ENCODE results near the gene PCNX2.

GRCh38 chr1:233211595-233211994 lies 83.9 kb downstream of the PCNX2 start:
- no peak for TF ChIP-seq TAF1 (IDR thresholded peaks at IDR 0.05; ENCODE audit: borderline replicate concordance, insufficient read depth, low read length)
- TF ChIP-seq SIN3A (IDR thresholded peaks at IDR 0.05; ENCODE audit: borderline replicate concordance, insufficient read depth, low read length) = no peak
- TF ChIP-seq, protein P1, sequence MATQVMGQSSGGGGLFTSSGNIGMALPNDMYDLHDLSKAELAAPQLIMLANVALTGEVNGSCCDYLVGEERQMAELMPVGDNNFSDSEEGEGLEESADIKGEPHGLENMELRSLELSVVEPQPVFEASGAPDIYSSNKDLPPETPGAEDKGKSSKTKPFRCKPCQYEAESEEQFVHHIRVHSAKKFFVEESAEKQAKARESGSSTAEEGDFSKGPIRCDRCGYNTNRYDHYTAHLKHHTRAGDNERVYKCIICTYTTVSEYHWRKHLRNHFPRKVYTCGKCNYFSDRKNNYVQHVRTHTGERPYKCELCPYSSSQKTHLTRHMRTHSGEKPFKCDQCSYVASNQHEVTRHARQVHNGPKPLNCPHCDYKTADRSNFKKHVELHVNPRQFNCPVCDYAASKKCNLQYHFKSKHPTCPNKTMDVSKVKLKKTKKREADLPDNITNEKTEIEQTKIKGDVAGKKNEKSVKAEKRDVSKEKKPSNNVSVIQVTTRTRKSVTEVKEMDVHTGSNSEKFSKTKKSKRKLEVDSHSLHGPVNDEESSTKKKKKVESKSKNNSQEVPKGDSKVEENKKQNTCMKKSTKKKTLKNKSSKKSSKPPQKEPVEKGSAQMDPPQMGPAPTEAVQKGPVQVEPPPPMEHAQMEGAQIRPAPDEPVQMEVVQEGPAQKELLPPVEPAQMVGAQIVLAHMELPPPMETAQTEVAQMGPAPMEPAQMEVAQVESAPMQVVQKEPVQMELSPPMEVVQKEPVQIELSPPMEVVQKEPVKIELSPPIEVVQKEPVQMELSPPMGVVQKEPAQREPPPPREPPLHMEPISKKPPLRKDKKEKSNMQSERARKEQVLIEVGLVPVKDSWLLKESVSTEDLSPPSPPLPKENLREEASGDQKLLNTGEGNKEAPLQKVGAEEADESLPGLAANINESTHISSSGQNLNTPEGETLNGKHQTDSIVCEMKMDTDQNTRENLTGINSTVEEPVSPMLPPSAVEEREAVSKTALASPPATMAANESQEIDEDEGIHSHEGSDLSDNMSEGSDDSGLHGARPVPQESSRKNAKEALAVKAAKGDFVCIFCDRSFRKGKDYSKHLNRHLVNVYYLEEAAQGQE (IDR thresholded peaks at IDR 0.05; ENCODE audit: insufficient read depth in 1 of 2, low read depth in 2 of 2, low read length in 2 of 2) = no peak
- TF ChIP-seq POLR2AphosphoS5 (IDR thresholded peaks at IDR 0.05; ENCODE audit: low read depth, low read length) = no peak
- no peak for TF ChIP-seq FOXP2 (optimal IDR thresholded peaks at IDR 0.05; ENCODE audit: borderline replicate concordance, extremely low read depth, extremely low read length, insufficient read depth)

Data from PFSK-1 (cell line).